NCI-H2107 treated with DMSO at 0.1 percent for 48 hours (cell line): Measurements from ENCODE around the gene POLA2.
A peak's percentile ranks its signal among the peaks of the same experiment; 100 is the strongest.
"Not testable (repeated sequence)": the region's sequence is repeated elsewhere in the genome, so short reads cannot be mapped to it uniquely, and the experiment has no call there.

ENCODE experiments used
- DNase-seq: peaks from one replicate; lab custom pipeline; 2025; ENCODE audit not compliant: unreplicated experiment; lab: John Stamatoyannopoulos, UW

POLA2 gene

DNA sequence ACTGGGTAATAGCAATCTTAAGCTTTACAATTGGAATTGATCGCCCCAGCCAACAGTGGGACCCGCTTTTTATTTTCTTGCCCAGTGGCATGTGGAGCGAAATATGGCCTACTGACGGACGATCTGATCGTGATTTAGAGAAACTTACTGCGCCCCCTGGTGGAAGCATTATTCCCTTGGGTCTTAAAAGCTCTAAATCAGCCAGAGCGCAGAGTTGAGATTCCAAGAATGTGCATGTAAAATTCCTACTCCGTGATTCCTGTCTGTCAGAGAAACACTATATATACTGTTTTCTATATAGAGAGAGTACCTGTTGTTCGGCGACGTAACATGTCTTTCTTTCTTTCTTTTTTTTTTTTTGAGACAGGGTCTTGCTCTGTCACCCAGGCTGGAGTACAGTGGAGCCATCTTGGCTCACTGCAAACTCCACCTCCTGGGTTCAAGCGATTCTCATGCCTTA lies 68.2 kb downstream of the POLA2 start:
- peak; percentile 56 for DNase-seq

- DNase-seq = no peak
Observed at GRCh38 chr11:65330544-65330943, 68.8 kb downstream of the POLA2 start.

GRCh38 chr11:65332591-65332990 lies 70.8 kb downstream of the POLA2 start:
- not testable (repeated sequence) for DNase-seq

DNA sequence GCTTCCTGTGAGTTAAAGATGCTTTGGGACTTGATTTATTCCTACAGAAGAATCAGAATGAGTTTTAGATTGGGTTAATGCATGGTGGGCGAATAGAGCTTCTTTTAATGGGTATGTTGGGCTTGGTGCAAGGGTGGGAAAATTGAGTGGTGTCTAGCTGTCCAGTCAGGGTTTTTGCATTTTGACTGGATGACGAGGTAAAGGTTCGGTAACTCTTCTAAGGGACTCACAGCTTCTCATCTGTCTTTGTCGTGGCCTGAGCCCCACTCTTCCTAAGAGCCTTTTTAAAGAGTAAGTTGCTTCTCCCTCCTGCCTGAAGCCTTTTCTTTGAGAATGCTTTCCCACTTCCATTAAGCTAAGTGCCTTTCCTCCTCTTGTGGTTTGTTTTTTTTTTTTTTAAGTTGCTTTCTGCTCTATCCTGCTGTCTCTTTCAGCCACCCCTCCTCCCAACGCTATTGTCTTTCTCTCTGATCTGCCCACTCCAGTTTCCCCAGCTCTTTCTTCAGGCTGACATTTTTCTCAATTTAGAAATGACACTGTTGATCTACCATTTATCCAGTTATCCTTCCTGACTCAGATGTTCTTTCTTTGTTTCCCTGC lies 73.0 kb downstream of the POLA2 start:
- peak; percentile 67 for DNase-seq

DNA sequence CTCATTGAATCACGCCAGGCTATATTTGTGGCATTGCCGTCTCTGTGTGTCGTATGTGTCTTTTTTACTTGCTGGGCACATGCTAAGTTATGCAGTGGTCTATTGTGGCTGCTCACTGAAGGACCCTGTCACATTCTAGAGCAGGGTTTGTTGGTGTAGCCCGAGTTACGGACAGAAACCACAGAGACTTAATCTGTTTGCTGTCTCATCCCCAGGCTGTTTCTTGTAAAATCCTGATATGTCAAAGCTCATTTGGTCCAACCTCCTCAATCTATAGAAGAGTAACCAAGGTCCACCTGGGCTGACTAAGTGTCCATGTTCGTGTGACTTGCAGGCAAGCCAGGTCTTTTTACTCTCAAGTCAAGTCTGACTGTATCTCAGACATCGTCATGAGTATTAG lies 76.9 kb downstream of the POLA2 start:
- no peak for DNase-seq

GRCh38 chr11:65340226-65340625 lies 78.5 kb downstream of the POLA2 start:
- DNase-seq = no peak

DNA sequence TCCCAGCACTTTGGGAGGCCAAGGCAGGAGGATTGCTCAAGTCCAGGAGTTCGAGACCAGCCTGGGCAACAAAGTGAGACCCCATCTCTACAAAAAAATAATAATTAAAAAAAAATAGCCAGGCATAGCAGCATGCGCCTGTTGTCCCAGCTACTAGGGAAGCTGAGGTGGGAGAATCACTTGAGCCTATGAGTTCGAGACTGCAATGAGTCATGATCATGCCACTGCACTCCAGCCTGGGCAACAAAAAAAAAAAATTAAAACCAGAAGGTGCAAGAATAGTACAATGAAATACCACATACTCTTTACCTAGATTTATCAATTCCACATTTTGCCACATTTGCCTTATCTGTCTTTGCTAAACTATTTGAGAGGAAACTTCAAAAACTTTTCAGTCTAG lies 80.1 kb downstream of the POLA2 start:
- no peak for DNase-seq
